Measurements from ENCODE around the gene DIP2B. TPM values are rescaled to one million over a fixed set of nuclear protein-coding genes. Genes with fewer than 3 reads are reported as not detected.

DIP2B gene
- total and polyA plus RNA-seq, 2 donors (not counting 1 experiment from before 2014, with no cell fraction given), result 12.6 to 21.0 TPM

- H3K79me2 ChIP-seq (ENCODE audit: control insufficient read depth, insufficient read depth, low read length), result no peaks in the 10 kb centered on the region
- no peaks in the 10 kb centered on the region for H3K9me3 ChIP-seq (ENCODE audit: control insufficient read depth, insufficient read depth, low read depth, low read length)
- no peak overlapping the region for H3K9ac ChIP-seq (ENCODE audit: insufficient read depth, low read length)
- DNase-seq (ENCODE audit: low read depth in 2 of 2), result no peak
- H3K4me2 ChIP-seq (ENCODE audit: extremely low read depth, insufficient read depth, low read length), result no peak overlapping the region
- H3K27ac ChIP-seq (ENCODE audit: insufficient read depth, low read length), result no peak overlapping the region
- H2AFZ ChIP-seq (ENCODE audit: low read length), result no peak overlapping the region
- TF ChIP-seq, protein P1, sequence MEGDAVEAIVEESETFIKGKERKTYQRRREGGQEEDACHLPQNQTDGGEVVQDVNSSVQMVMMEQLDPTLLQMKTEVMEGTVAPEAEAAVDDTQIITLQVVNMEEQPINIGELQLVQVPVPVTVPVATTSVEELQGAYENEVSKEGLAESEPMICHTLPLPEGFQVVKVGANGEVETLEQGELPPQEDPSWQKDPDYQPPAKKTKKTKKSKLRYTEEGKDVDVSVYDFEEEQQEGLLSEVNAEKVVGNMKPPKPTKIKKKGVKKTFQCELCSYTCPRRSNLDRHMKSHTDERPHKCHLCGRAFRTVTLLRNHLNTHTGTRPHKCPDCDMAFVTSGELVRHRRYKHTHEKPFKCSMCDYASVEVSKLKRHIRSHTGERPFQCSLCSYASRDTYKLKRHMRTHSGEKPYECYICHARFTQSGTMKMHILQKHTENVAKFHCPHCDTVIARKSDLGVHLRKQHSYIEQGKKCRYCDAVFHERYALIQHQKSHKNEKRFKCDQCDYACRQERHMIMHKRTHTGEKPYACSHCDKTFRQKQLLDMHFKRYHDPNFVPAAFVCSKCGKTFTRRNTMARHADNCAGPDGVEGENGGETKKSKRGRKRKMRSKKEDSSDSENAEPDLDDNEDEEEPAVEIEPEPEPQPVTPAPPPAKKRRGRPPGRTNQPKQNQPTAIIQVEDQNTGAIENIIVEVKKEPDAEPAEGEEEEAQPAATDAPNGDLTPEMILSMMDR (conservative IDR thresholded peaks at IDR 0.05 in 1 of 2, IDR thresholded peaks at IDR 0.05 in 1 of 2; ENCODE audit: low read depth in 1 of 2, low read length in 2 of 2), result no peak
- TF ChIP-seq EZH2 (IDR thresholded peaks at IDR 0.05; ENCODE audit: low read length, missing control alignments), result no peak
- no peaks in the 10 kb centered on the region for H3K27me3 ChIP-seq (ENCODE audit: control insufficient read depth, insufficient read depth, low read length)
- H3K4me3 ChIP-seq (replicated peaks in 1 of 4; ENCODE audit: control extremely low read depth in 1 of 4, insufficient read depth in 1 of 4, low read depth in 3 of 4, low read length in 4 of 4), result no peak overlapping the region
- H4K20me1 ChIP-seq (ENCODE audit: control insufficient read depth, extremely low read depth, insufficient read depth, low read length), result no peaks in the 10 kb centered on the region
- no peaks in the 10 kb centered on the region for H3K36me3 ChIP-seq (ENCODE audit: control insufficient read depth, insufficient read depth, low read length)
- peaks cover 2% of the 10 kb centered on the region for H3K4me1 ChIP-seq (ENCODE audit: control insufficient read depth, extremely low read depth, insufficient read depth, low read length)
Measured at GRCh38 chr12:50676756-50677155, 172.0 kb downstream of the DIP2B start.

- H3K4me3 ChIP-seq (replicated peaks in 1 of 4; ENCODE audit: control extremely low read depth in 1 of 4, insufficient read depth in 1 of 4, low read depth in 3 of 4, low read length in 4 of 4), result no peak overlapping the region
- H3K9ac ChIP-seq (ENCODE audit: insufficient read depth, low read length), result no peak overlapping the region
- peak; percentile 36 to 65 for DNase-seq (ENCODE audit: low read depth in 2 of 2)
- no peaks in the 10 kb centered on the region for H4K20me1 ChIP-seq (ENCODE audit: control insufficient read depth, extremely low read depth, insufficient read depth, low read length)
- no peaks in the 10 kb centered on the region for H3K27me3 ChIP-seq (ENCODE audit: control insufficient read depth, insufficient read depth, low read length)
- no peaks in the 10 kb centered on the region for H3K9me3 ChIP-seq (ENCODE audit: control insufficient read depth, insufficient read depth, low read depth, low read length)
- peaks cover 2% of the 10 kb centered on the region for H3K4me1 ChIP-seq (ENCODE audit: control insufficient read depth, extremely low read depth, insufficient read depth, low read length)
- no peak overlapping the region for H3K27ac ChIP-seq (ENCODE audit: insufficient read depth, low read length)
- TF ChIP-seq, protein P1 (conservative IDR thresholded peaks at IDR 0.05 in 1 of 2, IDR thresholded peaks at IDR 0.05 in 1 of 2; ENCODE audit: low read depth in 1 of 2, low read length in 2 of 2), result no peak
- TF ChIP-seq EZH2 (IDR thresholded peaks at IDR 0.05; ENCODE audit: low read length, missing control alignments), result no peak
- no peaks in the 10 kb centered on the region for H3K36me3 ChIP-seq (ENCODE audit: control insufficient read depth, insufficient read depth, low read length)
- H2AFZ ChIP-seq (ENCODE audit: low read length), result no peak overlapping the region
- no peaks in the 10 kb centered on the region for H3K79me2 ChIP-seq (ENCODE audit: control insufficient read depth, insufficient read depth, low read length)
- no peak overlapping the region for H3K4me2 ChIP-seq (ENCODE audit: extremely low read depth, insufficient read depth, low read length)
Measured at GRCh38 chr12:50677858-50678257, 173.1 kb downstream of the DIP2B start.

DNA sequence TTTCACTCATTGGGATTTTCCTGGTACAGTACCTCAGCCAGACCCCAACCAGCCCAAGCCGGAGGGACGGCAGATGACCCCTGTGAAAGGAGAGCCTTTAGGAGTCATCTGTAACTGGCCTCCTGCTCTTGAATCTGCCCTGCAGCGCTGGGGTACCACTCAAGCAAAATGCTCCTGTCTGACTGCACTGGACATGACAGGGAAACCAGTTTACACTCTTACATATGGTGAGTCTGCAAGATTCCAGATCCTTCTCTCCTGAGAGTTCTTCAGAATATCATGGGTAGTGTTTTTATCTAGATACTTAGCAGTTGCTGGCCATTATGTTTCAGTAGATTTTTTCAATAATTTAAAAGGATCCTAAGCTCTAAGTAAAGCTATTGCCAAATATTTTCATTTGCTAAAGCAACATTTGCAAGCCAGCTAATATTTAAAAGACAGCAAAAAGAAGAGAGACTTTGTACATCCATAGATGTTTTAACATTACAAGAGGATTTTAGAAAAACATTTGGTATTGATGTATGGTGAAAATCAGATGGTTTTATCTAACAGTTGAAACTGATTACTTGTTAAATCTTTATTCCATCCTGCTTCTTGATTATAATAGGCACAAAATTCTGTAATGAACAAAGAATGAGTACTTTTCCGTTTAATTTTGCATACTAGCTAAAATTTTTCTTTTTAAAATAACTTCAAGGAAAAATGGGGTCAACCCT is 174.0 kb downstream of the DIP2B start:
- H3K36me3 ChIP-seq (ENCODE audit: control insufficient read depth, insufficient read depth, low read length), result no peaks in the 10 kb centered on the region
- H3K27me3 ChIP-seq (ENCODE audit: control insufficient read depth, insufficient read depth, low read length), result no peaks in the 10 kb centered on the region
- H3K9me3 ChIP-seq (ENCODE audit: control insufficient read depth, insufficient read depth, low read depth, low read length), result no peaks in the 10 kb centered on the region
- peaks cover 2% of the 10 kb centered on the region for H3K4me1 ChIP-seq (ENCODE audit: control insufficient read depth, extremely low read depth, insufficient read depth, low read length)
- no peak for DNase-seq (ENCODE audit: low read depth in 2 of 2)
- no peaks in the 10 kb centered on the region for H3K79me2 ChIP-seq (ENCODE audit: control insufficient read depth, insufficient read depth, low read length)
- TF ChIP-seq, protein P1 (conservative IDR thresholded peaks at IDR 0.05 in 1 of 2, IDR thresholded peaks at IDR 0.05 in 1 of 2; ENCODE audit: low read depth in 1 of 2, low read length in 2 of 2), result no peak
- no peak for TF ChIP-seq EZH2 (IDR thresholded peaks at IDR 0.05; ENCODE audit: low read length, missing control alignments)
- no peak overlapping the region for H2AFZ ChIP-seq (ENCODE audit: low read length)
- no peak overlapping the region for H3K4me2 ChIP-seq (ENCODE audit: extremely low read depth, insufficient read depth, low read length)
- H4K20me1 ChIP-seq (ENCODE audit: control insufficient read depth, extremely low read depth, insufficient read depth, low read length), result no peaks in the 10 kb centered on the region
- H3K4me3 ChIP-seq (replicated peaks in 1 of 4; ENCODE audit: control extremely low read depth in 1 of 4, insufficient read depth in 1 of 4, low read depth in 3 of 4, low read length in 4 of 4), result no peak overlapping the region
- H3K9ac ChIP-seq (ENCODE audit: insufficient read depth, low read length), result no peak overlapping the region
- H3K27ac ChIP-seq (ENCODE audit: insufficient read depth, low read length), result no peak overlapping the region
